Mucosa of descending colon (tissue), 3 donors: Measurements from ENCODE around the gene LIX1. TPM values are rescaled to one million over a fixed set of nuclear protein-coding genes. Genes with fewer than 3 reads are reported as not detected.

ENCODE experiments used
- ATAC-seq: fragments of 200-7000 bp; cut with Tn5 transposase; one replicate; pipeline ENCODE4 v1.9.1; 2020; ENCODE audit warnings: mild to moderate bottlenecking, moderate library complexity
- DNase-seq, 3 donors: peaks; one replicate each; pipeline ENCODE4 v3.0.0-alpha.2; 2020
- H3K36me3 ChIP-seq: fragments of 200-600 bp; one replicate; pipeline ENCODE4 v1.8.0; 2021; ENCODE audit warnings: low read depth, mild to moderate bottlenecking
- H3K4me1 ChIP-seq: fragments of 200-600 bp; one replicate; pipeline ENCODE4 v1.8.0; 2021; ENCODE audit warnings: low read depth, mild to moderate bottlenecking
- H3K4me3 ChIP-seq: fragments of 200-600 bp; one replicate; pipeline ENCODE4 v1.8.0; 2021; ENCODE audit warnings: mild to moderate bottlenecking
- H3K9me3 ChIP-seq: fragments of 200-600 bp; one replicate; pipeline ENCODE4 v1.8.0; 2021; ENCODE audit warnings: mild to moderate bottlenecking
- CTCF ChIP-seq: fragments of 200-600 bp; IDR thresholded peaks from one replicate; pipeline ENCODE4 v1.8.0; 2022; ENCODE audit warnings: antibody characterized with exemption, mild to moderate bottlenecking
- intact Hi-C, 2 donors: fragments of 100-400 bp; cut with DNase I in 1 of 2; cut with micrococcal nuclease in 1 of 2; formaldehyde crosslinking; loops; one replicate each; pipeline versions ENCODE4 v1.11.0 to v1.11.1; 2022; cut with DNase I, micrococcal nuclease
- total RNA-seq, 3 donors: library from RNA; stranded (reverse); fragmentation: NEBNext Ultra II Directional in 2 of 3; extraction: Animal tissue kit (Norgen Biotek cat#: 25700) in 2 of 3; gene quantifications; one replicate each; pipeline versions ENCODE4 v1.2.1 to v1.2.4, GENCODE V29; 2021 to 2023
- donor health status: DM: no; HTN: no; CAD: no; lungs with moderate emphysema.
- donor health status: DM: no; HTN: no; CAD: no.
- donor health status: DM: no; HTN: yes; CAD: no.

The LIX1 gene
- total RNA-seq, 3 donors from 2014 or later = 1.7 TPM; not detected in 2

- peak; percentile 66 for ATAC-seq
- DNase-seq = no peak
- Histone ChIP-seq H3K4me1 (peaks cover 7% of the 10 kb centered on the region), H3K4me3 (no peak overlapping the region), H3K36me3 (no peaks in the 10 kb centered on the region), H3K9me3 (no peaks in the 10 kb centered on the region)
- no peak for TF ChIP-seq CTCF
- intact Hi-C loops = no loop called here
Measured at GRCh38 chr5:97112230-97112629, 30.2 kb downstream of the LIX1 start.

GRCh38 chr5:97111616-97112015 lies 30.8 kb downstream of the LIX1 start:
- peak; percentile 57 to 76 (median 63) for DNase-seq
- no peak for TF ChIP-seq CTCF
- H3K9me3 ChIP-seq = no peaks in the 10 kb centered on the region
- intact Hi-C loops = no loop called here
- peaks cover 7% of the 10 kb centered on the region for H3K4me1 ChIP-seq
- ATAC-seq = peak; percentile 84
- H3K36me3 ChIP-seq = no peaks in the 10 kb centered on the region
- no peak overlapping the region for H3K4me3 ChIP-seq

- intact Hi-C loops = no loop called here
- Histone ChIP-seq H3K9me3 (no peaks in the 10 kb centered on the region), H3K4me1 (peaks cover 7% of the 10 kb centered on the region), H3K4me3 (no peak overlapping the region), H3K36me3 (no peaks in the 10 kb centered on the region)
- ATAC-seq = no peak
- DNase-seq = no peak
- no peak for TF ChIP-seq CTCF
Measured at GRCh38 chr5:97111004-97111403, 31.4 kb downstream of the LIX1 start.

GRCh38 chr5:97107318-97107717 lies 35.1 kb downstream of the LIX1 start:
- H3K9me3 ChIP-seq = no peaks in the 10 kb centered on the region

GRCh38 chr5:97106216-97106581 lies 36.2 kb downstream of the LIX1 start:
- no peak for TF ChIP-seq CTCF
- DNase-seq (no peak), ATAC-seq (peak; percentile 64)
- intact Hi-C loops = no loop called here
- no peaks in the 10 kb centered on the region for H3K9me3 ChIP-seq
- peaks cover under 1% of the 10 kb centered on the region for H3K4me1 ChIP-seq
- no peaks in the 10 kb centered on the region for H3K36me3 ChIP-seq
- no peak overlapping the region for H3K4me3 ChIP-seq

More at GRCh38 chr5:97107318-97107717, 35.1 kb downstream of the LIX1 start:
- no peaks in the 10 kb centered on the region for H3K36me3 ChIP-seq
- H3K4me3 ChIP-seq = no peak overlapping the region
- H3K4me1 ChIP-seq = peaks cover 7% of the 10 kb centered on the region
- DNase-seq (no peak), ATAC-seq (no peak)
- no peak for TF ChIP-seq CTCF
- intact Hi-C loops = no loop called here
